ENCODE results near the gene DUSP9.

DNA sequence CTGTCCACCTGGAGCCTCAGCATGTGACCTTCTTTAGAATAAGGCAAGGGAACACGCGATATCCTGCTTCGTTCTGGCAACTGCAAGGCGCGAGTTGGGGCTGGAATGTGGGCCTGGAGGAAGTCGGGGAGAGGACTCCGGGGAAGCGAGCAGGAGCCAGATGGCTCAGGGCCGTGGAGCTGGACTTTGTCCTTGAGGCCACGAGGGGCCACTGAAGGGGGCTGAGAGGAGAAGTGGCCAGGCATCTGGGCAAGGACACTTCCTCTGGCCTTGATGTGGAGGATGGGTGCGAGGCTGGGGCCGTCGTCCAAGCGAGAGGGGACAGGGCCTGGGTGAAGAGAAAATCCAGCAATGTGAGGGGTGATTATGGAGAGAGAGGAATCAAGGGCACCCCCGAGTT lies 12.2 kb upstream of the DUSP9 start:
- no peak for TF ChIP-seq POLR2A (IDR thresholded peaks at IDR 0.05)
- TF ChIP-seq, protein P1, sequence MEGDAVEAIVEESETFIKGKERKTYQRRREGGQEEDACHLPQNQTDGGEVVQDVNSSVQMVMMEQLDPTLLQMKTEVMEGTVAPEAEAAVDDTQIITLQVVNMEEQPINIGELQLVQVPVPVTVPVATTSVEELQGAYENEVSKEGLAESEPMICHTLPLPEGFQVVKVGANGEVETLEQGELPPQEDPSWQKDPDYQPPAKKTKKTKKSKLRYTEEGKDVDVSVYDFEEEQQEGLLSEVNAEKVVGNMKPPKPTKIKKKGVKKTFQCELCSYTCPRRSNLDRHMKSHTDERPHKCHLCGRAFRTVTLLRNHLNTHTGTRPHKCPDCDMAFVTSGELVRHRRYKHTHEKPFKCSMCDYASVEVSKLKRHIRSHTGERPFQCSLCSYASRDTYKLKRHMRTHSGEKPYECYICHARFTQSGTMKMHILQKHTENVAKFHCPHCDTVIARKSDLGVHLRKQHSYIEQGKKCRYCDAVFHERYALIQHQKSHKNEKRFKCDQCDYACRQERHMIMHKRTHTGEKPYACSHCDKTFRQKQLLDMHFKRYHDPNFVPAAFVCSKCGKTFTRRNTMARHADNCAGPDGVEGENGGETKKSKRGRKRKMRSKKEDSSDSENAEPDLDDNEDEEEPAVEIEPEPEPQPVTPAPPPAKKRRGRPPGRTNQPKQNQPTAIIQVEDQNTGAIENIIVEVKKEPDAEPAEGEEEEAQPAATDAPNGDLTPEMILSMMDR (IDR thresholded peaks at IDR 0.05), result no peak
